ENCODE results near the gene RASSF4.

RASSF4 gene

GRCh38 chr10:44965104-44965503 lies 5.5 kb downstream of the RASSF4 start:
- no peak for DNase-seq

- DNase-seq: no peak
Measured at GRCh38 chr10:44965651-44966097, 6.1 kb downstream of the RASSF4 start.

- no peak for DNase-seq
Measured at GRCh38 chr10:44966129-44966815, 6.7 kb downstream of the RASSF4 start.

GRCh38 chr10:44966816-44967509 lies 7.4 kb downstream of the RASSF4 start:
- DNase-seq: no peak

- no peak for DNase-seq
Measured at GRCh38 chr10:44967616-44968015, 8.0 kb downstream of the RASSF4 start.

- no peak for DNase-seq
Measured at GRCh38 chr10:44968091-44968490, 8.5 kb downstream of the RASSF4 start.

- no peak for DNase-seq
Measured at GRCh38 chr10:44968500-44969400, 9.1 kb downstream of the RASSF4 start.

GRCh38 chr10:44969854-44970253 lies 10.3 kb downstream of the RASSF4 start:
- DNase-seq: no peak

GRCh38 chr10:44970812-44971395 lies 11.3 kb downstream of the RASSF4 start:
- no peak for DNase-seq

GRCh38 chr10:44971434-44971833 lies 11.8 kb downstream of the RASSF4 start:
- DNase-seq: no peak

GRCh38 chr10:44971935-44972757 lies 12.5 kb downstream of the RASSF4 start:
- DNase-seq: no peak

- DNase-seq: no peak
Measured at GRCh38 chr10:44972874-44973306, 13.3 kb downstream of the RASSF4 start.

- DNase-seq: no peak
Measured at GRCh38 chr10:44973323-44974081, 13.9 kb downstream of the RASSF4 start.

- no peak for DNase-seq
Measured at GRCh38 chr10:44974082-44974627, 14.6 kb downstream of the RASSF4 start.

- DNase-seq: no peak
Measured at GRCh38 chr10:44974628-44975430, 15.2 kb downstream of the RASSF4 start.

- DNase-seq: no peak
Measured at GRCh38 chr10:44975431-44976331, 16.1 kb downstream of the RASSF4 start.

- no peak for DNase-seq
Measured at GRCh38 chr10:44976352-44977198, 17.0 kb downstream of the RASSF4 start.
